HG02973 (cell line): ENCODE results near the gene PAGR1.
"Not testable (repeated sequence)": the region's sequence is repeated elsewhere in the genome, so short reads cannot be mapped to it uniquely, and the experiment has no call there.

Source experiments
- ATAC-seq: cut with Tn5 transposase; IDR thresholded peaks from one replicate; pipeline ENCODE4 v1.9.1; 2021; ENCODE audit warnings: moderate library complexity; ENCODE audit not compliant: unreplicated experiment

PAGR1 gene

DNA sequence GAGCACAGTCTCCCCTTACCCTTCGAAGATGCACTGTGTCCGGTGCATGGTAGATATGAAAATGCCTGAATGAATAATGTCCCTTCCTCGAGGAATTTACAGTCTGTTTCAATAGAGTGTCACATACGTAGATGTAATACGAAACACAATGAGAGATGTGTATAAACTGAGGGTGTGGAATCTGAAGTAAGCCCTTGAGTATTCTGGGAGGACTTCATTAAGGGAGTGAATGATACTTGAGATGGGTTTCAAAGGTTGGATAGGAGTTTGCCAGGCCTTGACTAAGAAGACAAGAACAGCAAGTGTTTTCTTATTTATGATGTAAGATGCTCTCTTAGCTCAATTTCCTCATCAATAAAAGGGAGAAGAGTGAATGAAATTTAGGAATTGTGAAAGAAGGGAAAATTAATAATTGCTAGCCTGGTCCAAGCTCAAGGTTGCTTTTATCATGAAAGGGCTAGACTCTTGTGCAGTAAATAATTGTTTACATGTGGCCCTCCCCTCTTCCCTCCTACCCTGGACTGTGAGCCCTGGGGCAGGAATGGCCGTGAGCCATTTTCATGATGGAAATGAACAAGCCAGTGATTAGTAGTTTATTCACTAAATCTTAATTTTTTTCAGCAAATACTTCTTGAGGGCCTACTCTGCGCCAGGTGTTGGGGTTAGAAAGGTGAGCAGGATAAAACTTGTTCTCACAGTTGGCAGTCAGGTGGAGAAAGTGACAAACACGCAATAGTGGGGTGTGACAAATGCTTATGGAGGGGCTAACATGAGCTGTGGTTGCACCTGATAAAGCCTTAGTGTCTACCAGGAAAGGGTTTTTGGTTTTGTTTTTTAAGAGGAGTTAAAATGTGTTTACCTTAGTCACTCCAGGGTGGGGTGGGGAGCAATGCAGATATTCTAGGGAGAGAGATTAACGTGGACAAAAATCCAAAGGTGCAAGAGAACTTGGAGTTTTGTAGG is 23.8 kb upstream of the PAGR1 start:
- no peak for ATAC-seq

DNA sequence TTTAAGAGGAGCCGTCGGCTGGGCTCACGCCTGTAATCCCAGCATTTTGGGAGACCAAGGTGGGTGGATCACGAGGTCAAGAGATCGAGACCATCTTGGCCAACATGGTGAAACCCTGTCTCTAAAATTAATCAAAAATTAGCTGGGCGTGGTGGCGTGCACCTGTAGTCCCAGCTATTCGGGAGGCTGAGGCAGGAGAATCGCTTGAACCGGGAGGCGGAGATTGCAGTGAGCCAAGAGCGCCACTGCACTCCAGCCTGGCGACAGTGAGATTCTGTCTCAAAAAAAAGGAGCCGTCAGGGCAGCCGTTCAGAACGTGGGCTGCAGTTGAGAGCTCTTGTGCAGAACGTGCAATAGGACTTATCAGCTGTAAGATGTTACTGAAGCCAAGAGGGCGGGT is 22.8 kb upstream of the PAGR1 start:
- not testable (repeated sequence) for ATAC-seq

- ATAC-seq: no peak
Measured at GRCh38 chr16:29794231-29794710, 21.7 kb upstream of the PAGR1 start.

GRCh38 chr16:29802416-29802935 is 13.5 kb upstream of the PAGR1 start:
- no peak for ATAC-seq

DNA sequence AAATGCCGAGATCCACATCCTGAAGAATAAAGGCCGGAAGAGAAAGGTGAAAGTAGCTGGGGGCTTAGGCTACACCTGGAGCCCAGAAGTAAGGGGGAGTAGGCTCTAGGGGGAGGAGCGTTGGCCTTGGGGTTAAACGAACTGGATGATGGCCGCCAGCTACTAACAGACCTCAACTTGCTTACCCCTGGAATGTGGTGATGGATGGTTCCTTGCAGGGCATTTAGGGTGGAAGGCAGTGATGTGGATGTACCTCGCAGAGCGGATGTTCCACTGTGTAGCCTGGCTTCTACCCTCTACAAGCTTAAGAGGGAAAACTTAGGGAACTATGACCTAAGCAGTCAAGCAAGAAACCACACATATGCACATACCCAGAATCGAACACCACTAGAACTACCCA is 11.9 kb upstream of the PAGR1 start:
- ATAC-seq: no peak

DNA sequence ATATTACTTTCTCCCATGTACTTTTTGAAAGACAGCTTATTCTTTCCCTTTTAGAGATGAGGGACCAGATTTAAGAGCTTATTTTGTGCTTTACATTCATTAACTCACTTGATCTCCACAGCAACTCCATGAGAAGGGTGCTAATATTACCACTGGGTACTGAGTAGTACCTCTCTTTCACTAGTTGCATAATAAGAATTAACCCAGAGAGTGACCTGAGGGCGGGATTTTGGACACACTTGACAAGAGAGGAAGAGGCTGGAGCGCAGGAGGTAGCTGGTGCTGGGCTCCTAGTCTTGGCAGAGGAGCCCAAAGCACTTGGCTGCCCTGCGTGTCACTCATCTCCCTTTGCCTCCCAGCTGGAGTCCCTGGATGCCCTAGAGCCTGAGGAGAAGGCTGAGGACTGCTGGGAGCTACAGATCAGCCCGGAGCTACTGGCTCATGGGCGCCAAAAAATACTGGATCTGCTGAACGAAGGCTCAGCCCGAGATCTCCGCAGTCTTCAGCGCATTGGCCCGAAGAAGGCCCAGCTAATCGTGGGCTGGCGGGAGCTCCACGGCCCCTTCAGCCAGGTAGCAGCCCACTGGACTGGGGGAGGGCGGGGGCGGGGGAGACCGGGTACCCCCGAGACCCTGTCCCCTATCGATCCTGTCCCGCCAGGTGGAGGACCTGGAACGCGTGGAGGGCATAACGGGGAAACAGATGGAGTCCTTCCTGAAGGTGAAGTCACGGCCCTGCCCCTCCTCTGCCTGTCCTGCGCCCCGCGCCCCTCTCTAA is 11.3 kb upstream of the PAGR1 start:
- no peak for ATAC-seq

DNA sequence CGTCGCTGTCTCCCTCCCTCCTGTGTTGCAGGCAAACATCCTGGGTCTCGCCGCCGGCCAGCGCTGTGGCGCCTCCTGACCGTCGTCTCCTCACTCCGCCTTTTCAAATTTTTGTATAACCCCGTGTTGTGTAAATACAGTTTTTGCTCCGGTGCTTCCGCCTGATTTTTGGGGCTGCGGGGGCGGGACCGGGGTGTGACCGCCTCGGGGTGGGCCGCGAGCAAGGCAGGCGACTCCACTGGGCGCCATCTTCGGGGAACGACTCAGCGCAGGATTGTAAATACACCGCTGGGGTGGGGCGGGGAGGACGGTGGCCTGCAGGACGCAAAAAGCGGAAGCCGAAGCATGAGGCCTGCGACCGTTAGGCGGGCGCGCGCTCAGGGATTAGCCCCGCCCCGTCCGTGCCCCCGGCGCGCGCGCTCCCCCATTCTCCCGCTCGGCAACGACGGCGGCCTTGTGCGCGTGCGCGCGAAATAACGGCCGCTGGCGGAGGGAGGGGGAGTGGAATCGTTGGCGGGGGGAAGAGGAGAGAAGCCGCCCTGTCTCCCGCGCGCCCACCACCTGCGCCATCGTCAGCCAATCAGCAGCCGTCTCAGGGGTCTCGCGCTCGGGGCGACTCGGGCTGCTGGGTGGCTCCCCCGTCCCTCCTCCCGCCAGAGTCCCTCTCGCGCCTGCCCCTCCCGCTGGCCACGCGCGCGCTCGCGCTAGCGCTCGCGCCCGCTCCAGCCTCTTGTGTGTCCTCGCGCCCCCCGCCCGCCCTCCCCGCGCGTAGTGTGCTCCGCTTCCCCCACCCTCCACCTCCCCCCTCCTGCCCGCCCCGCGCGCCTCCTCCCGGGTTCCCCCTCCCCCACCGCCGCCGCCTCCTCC is 10.5 kb upstream of the PAGR1 start:
- peak; percentile 41 for ATAC-seq

GRCh38 chr16:29806099-29806579 is 9.8 kb upstream of the PAGR1 start, which contains the start of gene MAZ:
TSS of gene MAZ (plus strand) at chr16:29806529. CDS start at chr16:29806702, 173 bp downstream.
- ATAC-seq: no peak

DNA sequence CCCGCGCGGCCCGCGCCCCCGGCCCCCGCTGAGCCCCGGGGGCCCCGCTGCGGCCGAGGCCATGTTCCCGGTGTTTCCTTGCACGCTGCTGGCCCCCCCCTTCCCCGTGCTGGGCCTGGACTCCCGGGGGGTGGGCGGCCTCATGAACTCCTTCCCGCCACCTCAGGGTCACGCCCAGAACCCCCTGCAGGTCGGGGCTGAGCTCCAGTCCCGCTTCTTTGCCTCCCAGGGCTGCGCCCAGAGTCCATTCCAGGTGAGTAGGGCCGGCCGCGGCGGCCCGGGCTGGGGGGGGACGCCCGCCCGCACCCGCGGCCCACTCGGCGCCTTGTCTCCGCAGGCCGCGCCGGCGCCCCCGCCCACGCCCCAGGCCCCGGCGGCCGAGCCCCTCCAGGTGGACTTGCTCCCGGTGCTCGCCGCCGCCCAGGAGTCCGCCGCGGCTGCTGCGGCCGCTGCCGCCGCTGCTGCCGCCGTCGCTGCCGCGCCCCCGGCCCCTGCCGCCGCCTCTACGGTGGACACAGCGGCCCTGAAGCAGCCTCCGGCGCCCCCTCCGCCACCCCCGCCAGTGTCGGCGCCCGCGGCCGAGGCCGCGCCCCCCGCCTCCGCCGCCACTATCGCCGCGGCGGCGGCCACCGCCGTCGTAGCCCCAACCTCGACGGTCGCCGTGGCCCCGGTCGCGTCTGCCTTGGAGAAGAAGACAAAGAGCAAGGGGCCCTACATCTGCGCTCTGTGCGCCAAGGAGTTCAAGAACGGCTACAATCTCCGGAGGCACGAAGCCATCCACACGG is 9.1 kb upstream of the PAGR1 start:
- ATAC-seq: no peak

GRCh38 chr16:29807426-29808218 is 8.3 kb upstream of the PAGR1 start:
- ATAC-seq: no peak

GRCh38 chr16:29808219-29808900 is 7.6 kb upstream of the PAGR1 start:
- no peak for ATAC-seq

DNA sequence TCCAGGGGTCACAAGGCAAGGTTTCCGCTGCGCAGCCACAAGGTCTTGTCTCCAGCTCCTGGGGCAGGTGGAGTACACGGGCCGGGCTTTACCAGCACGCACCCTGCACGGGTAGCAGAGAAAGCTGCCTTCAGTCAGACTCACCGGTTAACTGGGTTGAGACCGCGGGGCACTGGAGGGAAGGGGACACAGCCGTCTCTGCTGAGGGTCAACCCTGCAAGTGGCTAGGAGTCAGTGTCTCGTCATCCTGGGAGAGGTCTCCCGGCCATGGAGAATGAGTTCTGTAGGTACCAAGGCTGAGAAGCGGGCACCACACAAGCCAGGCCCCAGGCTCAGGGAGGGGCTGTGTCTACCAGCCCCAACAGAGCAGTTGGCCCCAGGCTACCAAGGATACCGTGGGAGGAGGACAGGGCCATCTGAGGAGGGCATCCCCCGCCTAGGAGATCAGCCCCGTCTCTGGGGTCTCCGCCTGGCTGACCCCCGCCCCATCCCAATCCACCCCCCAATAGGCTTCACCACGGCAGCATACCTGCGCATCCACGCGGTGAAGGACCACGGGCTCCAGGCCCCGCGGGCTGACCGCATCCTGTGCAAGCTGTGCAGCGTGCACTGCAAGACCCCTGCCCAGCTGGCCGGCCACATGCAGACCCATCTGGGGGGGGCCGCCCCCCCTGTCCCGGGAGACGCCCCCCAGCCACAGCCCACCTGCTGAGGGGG is 6.8 kb upstream of the PAGR1 start:
- no peak for ATAC-seq

DNA sequence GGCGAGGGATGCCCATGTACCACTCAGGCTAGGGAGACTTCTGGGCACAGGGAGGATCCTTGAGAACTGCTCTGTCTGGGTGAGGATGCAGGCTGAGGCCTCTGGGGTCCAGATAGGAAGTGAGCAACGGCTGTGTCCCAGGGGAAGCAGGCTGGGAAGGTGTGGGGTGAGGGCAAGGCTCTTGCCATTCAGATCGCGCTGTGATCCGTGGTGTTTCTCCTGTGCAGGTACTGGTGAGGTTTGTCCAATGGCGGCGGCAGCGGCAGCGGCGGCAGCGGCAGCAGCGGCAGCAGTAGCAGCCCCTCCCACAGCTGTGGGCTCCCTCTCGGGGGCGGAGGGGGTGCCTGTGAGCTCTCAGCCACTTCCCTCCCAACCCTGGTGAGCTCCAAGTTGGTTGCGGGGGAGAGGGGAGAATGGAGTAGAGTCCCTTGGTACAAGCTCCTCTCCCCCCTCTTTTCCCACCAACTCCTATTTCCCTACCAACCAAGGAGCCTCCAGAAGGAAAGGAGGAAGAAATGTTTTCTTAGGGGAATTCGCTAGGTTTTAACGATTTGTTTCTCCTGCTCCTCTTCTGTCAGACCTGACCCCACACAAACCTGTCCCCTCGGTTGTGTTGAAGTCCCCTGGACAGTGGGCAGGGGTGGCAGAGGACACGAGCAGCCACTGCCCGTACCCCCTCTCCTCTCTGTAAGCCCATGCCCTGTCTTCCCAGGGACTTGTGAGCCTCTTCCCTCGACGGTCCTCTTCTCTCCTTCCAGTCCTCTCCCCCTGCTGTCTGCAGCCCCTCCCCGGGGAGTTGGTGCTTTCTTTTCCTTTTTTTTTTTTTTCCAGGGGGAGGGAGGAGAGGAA is 5.9 kb upstream of the PAGR1 start:
- no peak for ATAC-seq

- no peak for ATAC-seq
Measured at GRCh38 chr16:29810699-29811169, 5.2 kb upstream of the PAGR1 start.

DNA sequence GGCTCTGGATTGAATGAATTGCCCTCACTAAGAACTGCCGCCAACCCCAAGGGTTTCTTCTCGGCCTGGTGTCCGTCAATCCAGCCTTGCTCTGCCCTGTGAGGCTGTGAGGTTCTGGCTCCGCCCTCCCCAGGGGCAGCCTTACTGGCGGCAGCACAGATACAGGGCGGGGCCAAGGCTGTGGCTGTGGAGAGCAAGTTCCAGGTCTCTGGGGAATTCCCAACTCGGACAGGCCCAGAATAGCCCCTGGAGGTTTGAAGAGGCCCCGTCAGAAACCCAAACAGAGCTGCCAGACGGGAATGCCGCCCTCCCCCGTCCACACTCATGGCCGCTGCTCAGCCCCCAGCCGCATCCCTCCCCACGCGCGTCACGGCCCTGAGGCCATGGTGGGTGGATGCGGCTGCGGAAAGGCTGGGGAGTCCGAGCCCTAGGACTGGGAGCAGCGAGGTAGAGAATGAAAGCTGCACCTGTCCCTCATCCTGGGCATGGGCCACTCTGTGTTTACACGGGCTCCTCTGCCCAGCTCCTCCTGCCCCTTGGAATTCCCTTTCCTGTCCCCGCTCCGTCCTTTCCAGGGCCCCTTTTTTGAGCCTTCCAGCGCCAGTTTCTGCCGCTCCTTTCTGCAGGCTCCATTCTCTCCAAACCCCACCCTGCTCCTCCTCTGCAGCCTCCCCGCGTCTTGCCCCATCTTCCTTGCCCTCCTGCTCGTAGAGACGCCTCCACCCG is 4.6 kb upstream of the PAGR1 start:
- ATAC-seq: no peak
